Upper lobe of left lung (tissue), 6 donors: Measurements from ENCODE around the gene FGA. TPM values are rescaled to one million over a fixed set of nuclear protein-coding genes. Genes with fewer than 3 reads are reported as not detected.

ENCODE experiments used
- ATAC-seq, 2 donors: fragments of 200-7000 bp; cut with Tn5 transposase; one replicate each; pipeline ENCODE4 v1.9.1; 2022; ENCODE audit warnings: mild to moderate bottlenecking in 2 of 2, moderate library complexity in 2 of 2; ENCODE audit not compliant: low FRiP score in 2 of 2
- DNase-seq, 2 donors: peaks; one replicate each; pipeline ENCODE4 v3.0.0-alpha.2; 2019 to 2020
- H3K27ac ChIP-seq, 4 donors: fragments of 200-600 bp; sonication (generic); one replicate each; pipeline ENCODE4 v1.5.1; 2016 to 2019
- H3K27me3 ChIP-seq, 4 donors: fragments of 200-600 bp; sonication (generic); one replicate each; pipeline ENCODE4 v1.5.1; 2017 to 2019
- H3K36me3 ChIP-seq, 4 donors: fragments of 200-600 bp; sonication (generic); one replicate each; pipeline ENCODE4 v1.5.1; 2016 to 2019
- H3K4me1 ChIP-seq, 4 donors: fragments of 200-600 bp; sonication (generic); one replicate each; pipeline ENCODE4 v1.5.1; 2018 to 2019
- H3K4me3 ChIP-seq, 4 donors: fragments of 200-600 bp; sonication (generic); one replicate each; pipeline ENCODE4 v1.5.1; 2017 to 2019; ENCODE audit warnings: mild to moderate bottlenecking in 2 of 4, moderate library complexity in 1 of 4
- H3K9me3 ChIP-seq, 4 donors: fragments of 200-600 bp; sonication (generic); one replicate each; pipeline ENCODE4 v1.5.1; 2018 to 2019
- CTCF ChIP-seq, 6 experiments: fragments of 450-650 bp in 4 of 6; fragments of 200-600 bp in 2 of 6; sonication (generic) in 2 of 6; IDR thresholded peaks; one replicate each; pipeline ENCODE4 v1.5.1; 2016 to 2019; ENCODE audit warnings: antibody characterized with exemption in 6 of 6
- EP300 ChIP-seq, 4 donors: sonication (generic); formaldehyde crosslinking; IDR thresholded peaks; one replicate each; pipeline ENCODE4 v1.5.1; 2017; ENCODE audit warnings: antibody characterized with exemption in 4 of 4, control low read depth in 2 of 4
- POLR2A ChIP-seq, 4 donors: fragments of 450-650 bp; IDR thresholded peaks; one replicate each; pipeline ENCODE4 v1.5.1; 2016 to 2017; ENCODE audit warnings: antibody characterized with exemption in 4 of 4, mild to moderate bottlenecking in 2 of 4
- POLR2AphosphoS5 ChIP-seq, 2 donors: sonication (generic); formaldehyde crosslinking; IDR thresholded peaks; one replicate each; pipeline ENCODE4 v1.5.1; 2017; ENCODE audit warnings: antibody characterized with exemption in 2 of 2
- WGBS, 2 donors: methylation state at CpG; one replicate each; pipeline ENCODE4 v1.1.5; 2017 to 2018; 5-methylcytosine and 5-hydroxymethylcytosine counted together
- total RNA-seq, 6 donors: library from RNA; depleted of rRNA in 4 of 6; stranded (reverse); fragments of >200 nt in 4 of 6; gene quantifications; one replicate each; pipeline versions ENCODE4 v1.1.0 to v1.2.1, GENCODE V29; 2016 to 2021
- donor health status: DM: no; HTN: no; CAD: no; lungs with moderate emphysema.
- donor health status: DM: no; HTN: yes; CAD: no; lungs with severe emphysema.

The FGA gene
- total RNA-seq, 6 donors from 2014 or later: 1.0 to 30.7 (median 3.6) TPM

- 39 to 80% methylated on average over 2 of the region's 2 CpGs for WGBS, 2 donors
- H3K27ac ChIP-seq: no peak overlapping the region
- no peak overlapping the region for H3K4me3 ChIP-seq
- H3K36me3 ChIP-seq: no peaks in the 10 kb centered on the region
- TF ChIP-seq EP300 (IDR thresholded peaks at IDR 0.05): no peak
- TF ChIP-seq CTCF (IDR thresholded peaks at IDR 0.05): no peak
- TF ChIP-seq POLR2A (IDR thresholded peaks at IDR 0.05): no peak
- TF ChIP-seq POLR2AphosphoS5 (IDR thresholded peaks at IDR 0.05): no peak
- H3K4me1 ChIP-seq: no peaks in the 10 kb centered on the region
- no peak for ATAC-seq
- no peaks in the 10 kb centered on the region for H3K9me3 ChIP-seq
- no peaks in the 10 kb centered on the region for H3K27me3 ChIP-seq
- no peak for DNase-seq
Observed at GRCh38 chr4:154593868-154594267, 3.3 kb upstream of the FGA start.

- TF ChIP-seq POLR2A (IDR thresholded peaks at IDR 0.05) (no peak), CTCF (IDR thresholded peaks at IDR 0.05) (no peak), POLR2AphosphoS5 (IDR thresholded peaks at IDR 0.05) (no peak), EP300 (IDR thresholded peaks at IDR 0.05) (no peak)
- Histone ChIP-seq H3K27me3 (no peaks in the 10 kb centered on the region), H3K36me3 (no peaks in the 10 kb centered on the region), H3K9me3 (no peaks in the 10 kb centered on the region), H3K4me1 (no peaks in the 10 kb centered on the region), H3K27ac (no peak overlapping the region), H3K4me3 (no peak overlapping the region)
- 78 to 81% methylated on average over 3 of the region's 3 CpGs for WGBS, 2 donors
- DNase-seq (no peak), ATAC-seq (no peak)
Observed at GRCh38 chr4:154591890-154592289, 1.3 kb upstream of the FGA start.

GRCh38 chr4:154589296-154590197 lies 995 bp downstream of the FGA start:
- Histone ChIP-seq H3K4me3 (no peak overlapping the region), H3K27me3 (no peaks in the 10 kb centered on the region), H3K4me1 (no peaks in the 10 kb centered on the region), H3K27ac (no peak overlapping the region), H3K9me3 (no peaks in the 10 kb centered on the region), H3K36me3 (no peaks in the 10 kb centered on the region)
- WGBS, 2 donors: 70 to 80% methylated on average over 7 of the region's 7 CpGs
- ATAC-seq: no peak
- no peak for DNase-seq
- TF ChIP-seq EP300 (IDR thresholded peaks at IDR 0.05) (no peak), POLR2AphosphoS5 (IDR thresholded peaks at IDR 0.05) (no peak), POLR2A (IDR thresholded peaks at IDR 0.05) (no peak), CTCF (IDR thresholded peaks at IDR 0.05) (no peak)

- no peak for DNase-seq
- Histone ChIP-seq H3K36me3 (no peaks in the 10 kb centered on the region), H3K4me3 (no peak overlapping the region), H3K27ac (no peak overlapping the region), H3K4me1 (no peaks in the 10 kb centered on the region), H3K27me3 (no peaks in the 10 kb centered on the region), H3K9me3 (no peaks in the 10 kb centered on the region)
- ATAC-seq: no peak
- 89 to 94% methylated on average over 2 of the region's 2 CpGs for WGBS, 2 donors
- TF ChIP-seq POLR2AphosphoS5 (IDR thresholded peaks at IDR 0.05) (no peak), EP300 (IDR thresholded peaks at IDR 0.05) (no peak), CTCF (IDR thresholded peaks at IDR 0.05) (no peak), POLR2A (IDR thresholded peaks at IDR 0.05) (no peak)
Observed at GRCh38 chr4:154588198-154588597, 2.3 kb downstream of the FGA start.
